ENCODE measurements around the gene PSMD13.

DNA sequence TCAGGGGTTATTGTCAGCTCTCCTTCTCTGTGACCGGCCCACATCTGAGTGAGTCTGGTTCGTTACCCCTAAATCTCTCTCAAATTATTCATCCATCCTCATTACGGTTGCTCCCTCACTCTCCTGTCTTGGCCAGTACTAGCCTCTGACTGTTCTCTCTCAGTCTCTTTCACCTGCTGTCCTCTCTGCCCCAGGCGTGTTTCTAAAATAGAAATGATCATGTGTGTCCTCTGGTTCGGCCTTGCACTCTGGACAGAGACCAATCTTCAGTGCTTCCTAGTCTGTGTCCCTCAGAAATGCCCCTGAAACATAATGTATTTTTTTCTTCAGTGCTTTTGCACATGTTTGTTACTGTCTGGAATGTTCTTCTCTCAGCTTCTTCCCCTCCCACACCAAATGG is 4.9 kb downstream of the PSMD13 start:
- TF ChIP-seq YY1 (IDR thresholded peaks at IDR 0.05): no peak
- TF ChIP-seq JUND (IDR thresholded peaks at IDR 0.05): no peak

Measured in liver (tissue), 2 donors.